ENCODE data around the gene ERICH4.

- no peak for TF ChIP-seq EZH2 (IDR thresholded peaks at IDR 0.05; ENCODE audit: low read depth)
- TF ChIP-seq, protein P1, sequence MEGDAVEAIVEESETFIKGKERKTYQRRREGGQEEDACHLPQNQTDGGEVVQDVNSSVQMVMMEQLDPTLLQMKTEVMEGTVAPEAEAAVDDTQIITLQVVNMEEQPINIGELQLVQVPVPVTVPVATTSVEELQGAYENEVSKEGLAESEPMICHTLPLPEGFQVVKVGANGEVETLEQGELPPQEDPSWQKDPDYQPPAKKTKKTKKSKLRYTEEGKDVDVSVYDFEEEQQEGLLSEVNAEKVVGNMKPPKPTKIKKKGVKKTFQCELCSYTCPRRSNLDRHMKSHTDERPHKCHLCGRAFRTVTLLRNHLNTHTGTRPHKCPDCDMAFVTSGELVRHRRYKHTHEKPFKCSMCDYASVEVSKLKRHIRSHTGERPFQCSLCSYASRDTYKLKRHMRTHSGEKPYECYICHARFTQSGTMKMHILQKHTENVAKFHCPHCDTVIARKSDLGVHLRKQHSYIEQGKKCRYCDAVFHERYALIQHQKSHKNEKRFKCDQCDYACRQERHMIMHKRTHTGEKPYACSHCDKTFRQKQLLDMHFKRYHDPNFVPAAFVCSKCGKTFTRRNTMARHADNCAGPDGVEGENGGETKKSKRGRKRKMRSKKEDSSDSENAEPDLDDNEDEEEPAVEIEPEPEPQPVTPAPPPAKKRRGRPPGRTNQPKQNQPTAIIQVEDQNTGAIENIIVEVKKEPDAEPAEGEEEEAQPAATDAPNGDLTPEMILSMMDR (conservative IDR thresholded peaks at IDR 0.05), result no peak
Measured at GRCh38 chr19:41403181-41403970, 39.6 kb upstream of the ERICH4 start.
